Inferior parietal cortex (tissue), 1 donor: ENCODE data around the gene FOSB.

Source experiments
- DNase-seq: peaks from one replicate; pipeline ENCODE4 v3.0.0-alpha.2; 2016; ENCODE audit errors: extremely low spot score

The FOSB gene

GRCh38 chr19:45468159-45468651 lies 409 bp downstream of the FOSB start:
- DNase-seq = no peak

GRCh38 chr19:45468803-45469131 lies 971 bp downstream of the FOSB start:
- no peak for DNase-seq

- peak; percentile 91 for DNase-seq
These were observed 1.5 kb downstream of the FOSB start for GRCh38 chr19:45469132-45469944.

- DNase-seq = no peak
These were observed 2.4 kb downstream of the FOSB start for GRCh38 chr19:45469945-45470761.

GRCh38 chr19:45470762-45471081 lies 2.9 kb downstream of the FOSB start:
- DNase-seq = no peak

GRCh38 chr19:45471111-45471930 lies 3.5 kb downstream of the FOSB start:
- no peak for DNase-seq

GRCh38 chr19:45471931-45472562 lies 4.3 kb downstream of the FOSB start:
- DNase-seq = no peak

GRCh38 chr19:45472563-45473366 lies 5.0 kb downstream of the FOSB start:
- DNase-seq = no peak

GRCh38 chr19:45473367-45473681 lies 5.5 kb downstream of the FOSB start:
- no peak for DNase-seq

- DNase-seq = no peak
These were observed 6.1 kb downstream of the FOSB start for GRCh38 chr19:45473682-45474605.

- DNase-seq = no peak
These were observed 7.1 kb downstream of the FOSB start for GRCh38 chr19:45474606-45475521.

- DNase-seq = no peak
These were observed 7.9 kb downstream of the FOSB start for GRCh38 chr19:45475537-45476291.

- no peak for DNase-seq
These were observed 8.5 kb downstream of the FOSB start for GRCh38 chr19:45476304-45476703.

GRCh38 chr19:45477186-45477585 lies 9.4 kb downstream of the FOSB start:
- DNase-seq = no peak

- DNase-seq = no peak
These were observed 10.1 kb downstream of the FOSB start for GRCh38 chr19:45477713-45478453.

GRCh38 chr19:45478454-45479238 lies 10.8 kb downstream of the FOSB start:
- peak; percentile 94 for DNase-seq

- DNase-seq = no peak
These were observed 15.2 kb downstream of the FOSB start for GRCh38 chr19:45483033-45483432.
